Activated CD8-positive, alpha-beta memory T cell treated with anti-CD3 and anti-CD28 coated beads, Interleukin-2, amount 50 U/mL, for 48 hours (primary cell): ENCODE measurements around the gene MATN1.

Experiments used
- DNase-seq: peaks from one replicate; pipeline ENCODE4 v3.0.0-alpha.2; 2020

MATN1 gene

GRCh38 chr1:30715216-30715615 is 8.2 kb downstream of the MATN1 start:
- peak; percentile 78 for DNase-seq

- DNase-seq: no peak
These were observed 8.8 kb downstream of the MATN1 start for GRCh38 chr1:30714536-30715090.

- no peak for DNase-seq
These were observed 9.4 kb downstream of the MATN1 start for GRCh38 chr1:30714025-30714424.

GRCh38 chr1:30713311-30713710 is 10.1 kb downstream of the MATN1 start:
- DNase-seq: no peak

GRCh38 chr1:30712583-30712982 is 10.8 kb downstream of the MATN1 start:
- DNase-seq: no peak

- no peak for DNase-seq
These were observed 13.0 kb downstream of the MATN1 start for GRCh38 chr1:30710407-30710806.

GRCh38 chr1:30708361-30708728 is 15.0 kb downstream of the MATN1 start:
- no peak for DNase-seq

- DNase-seq: peak; percentile 86
These were observed 15.7 kb downstream of the MATN1 start for GRCh38 chr1:30707412-30708360.

GRCh38 chr1:30706528-30706927 is 16.9 kb downstream of the MATN1 start:
- DNase-seq: no peak

- DNase-seq: no peak
These were observed 17.7 kb downstream of the MATN1 start for GRCh38 chr1:30705698-30706097.

GRCh38 chr1:30704765-30705509 is 18.4 kb downstream of the MATN1 start:
- DNase-seq: no peak

GRCh38 chr1:30704271-30704670 is 19.1 kb downstream of the MATN1 start:
- DNase-seq: no peak

GRCh38 chr1:30702823-30703222 is 20.6 kb downstream of the MATN1 start:
- DNase-seq: no peak

GRCh38 chr1:30701258-30701633 is 22.1 kb downstream of the MATN1 start:
- no peak for DNase-seq

GRCh38 chr1:30700528-30701257 is 22.7 kb downstream of the MATN1 start:
- DNase-seq: no peak

- DNase-seq: no peak
These were observed 23.6 kb downstream of the MATN1 start for GRCh38 chr1:30699762-30700161.

GRCh38 chr1:30698401-30698981 is 24.9 kb downstream of the MATN1 start:
- no peak for DNase-seq

- no peak for DNase-seq
These were observed 25.6 kb downstream of the MATN1 start for GRCh38 chr1:30697571-30698376.

GRCh38 chr1:30696831-30697230 is 26.6 kb downstream of the MATN1 start:
- no peak for DNase-seq

GRCh38 chr1:30695439-30695841 is 27.9 kb downstream of the MATN1 start:
- no peak for DNase-seq

- DNase-seq: no peak
These were observed 28.9 kb downstream of the MATN1 start for GRCh38 chr1:30694280-30695175.
